Body of pancreas (tissue), 4 donors: ENCODE data around the gene PRR36. TPM values are rescaled to one million over a fixed set of nuclear protein-coding genes. Genes with fewer than 3 reads are reported as not detected.

Experiments
- ATAC-seq: fragments of 150-250 bp; one replicate; pipeline ENCODE4 v1.9.1; 2016
- DNase-seq, 4 donors: peaks; one replicate each; pipeline ENCODE4 v3.0.0-alpha.2; 2019
- H3K27ac ChIP-seq, 4 donors: fragments of 200-600 bp; sonication (generic); 1 replicate in 3 of 4; 2 replicates in 1 of 4; pipeline versions ENCODE4 v1.5.1 to v1.6.1; 2016 to 2019; ENCODE audit warnings: mild to moderate bottlenecking in 1 of 4, mixed read lengths in 1 of 4, moderate library complexity in 1 of 4
- H3K27me3 ChIP-seq, 2 donors: fragments of 200-600 bp; sonication (generic); one replicate each; pipeline ENCODE4 v1.6.0; 2016; ENCODE audit warnings: mild to moderate bottlenecking in 1 of 2
- H3K36me3 ChIP-seq, 2 donors: fragments of 200-600 bp; sonication (generic); replicated peaks in 1 of 2; 2 replicates each; pipeline ENCODE4 v1.5.1; 2016; ENCODE audit warnings: low read depth in 2 of 2; ENCODE audit not compliant: insufficient read depth in 1 of 2
- H3K4me1 ChIP-seq: fragments of 200-600 bp; sonication (generic); one replicate; pipeline ENCODE4 v1.6.0; 2016
- H3K4me3 ChIP-seq, 2 donors: fragments of 200-600 bp; sonication (generic); 1 replicate in 1 of 2; 2 replicates in 1 of 2; pipeline ENCODE4 v1.5.1; 2016 to 2019
- H3K9me3 ChIP-seq, 3 donors: fragments of 200-600 bp; sonication (generic); 1 replicate in 2 of 3; 2 replicates in 1 of 3; pipeline ENCODE4 v1.5.1; 2016
- CTCF ChIP-seq, 7 experiments: fragments of 450-650 bp in 4 of 7; fragments of 200-600 bp in 3 of 7; sonication (generic) in 3 of 7; IDR thresholded peaks; one replicate each; pipeline ENCODE4 v1.5.1; 2016 to 2019; ENCODE audit warnings: antibody characterized with exemption in 7 of 7
- POLR2A ChIP-seq, 3 donors: fragments of 450-650 bp; IDR thresholded peaks; one replicate each; pipeline ENCODE4 v1.6.1; 2016; ENCODE audit warnings: antibody characterized with exemption in 3 of 3, mild to moderate bottlenecking in 2 of 3
- WGBS, 2 donors: methylation state at CpG; one replicate each; pipeline ENCODE4 v1.1.5; 2017; 5-methylcytosine and 5-hydroxymethylcytosine counted together
- intact Hi-C: fragments of 100-400 bp; cut with DNase I; formaldehyde crosslinking; loops from one replicate; pipeline ENCODE4 v1.15.1; 2023
- total RNA-seq, 2 donors: library from RNA; depleted of rRNA; stranded (reverse); fragments of >200 nt; gene quantifications; one replicate each; pipeline ENCODE4 v1.1.0, GENCODE V29; 2016

Gene PRR36
- total RNA-seq, 2 donors from 2014 or later = 1.0 to 12.9 TPM

GRCh38 chr19:7843521-7843920 is 30.7 kb downstream of the PRR36 start:
- intact Hi-C loops = no loop called here
- H3K4me3 ChIP-seq = no peak overlapping the region
- H3K9me3 ChIP-seq = no peaks in the 10 kb centered on the region
- ATAC-seq (no peak), DNase-seq (no peak)
- peaks cover 3% of the 10 kb centered on the region for H3K4me1 ChIP-seq
- TF ChIP-seq POLR2A (IDR thresholded peaks at IDR 0.05) (no peak), CTCF (IDR thresholded peaks at IDR 0.05) (no peak)
- H3K27ac ChIP-seq = no peak overlapping the region
- no peaks in the 10 kb centered on the region for H3K27me3 ChIP-seq
- no peaks in the 10 kb centered on the region for H3K36me3 ChIP-seq
- 87 to 92% methylated on average over 6 of the region's 6 CpGs for WGBS, 2 donors

- H3K4me1 ChIP-seq = peaks cover 3% of the 10 kb centered on the region
- 90 to 94% methylated on average over 12 of the region's 12 CpGs for WGBS, 2 donors
- DNase-seq (no peak), ATAC-seq (no peak)
- H3K36me3 ChIP-seq = no peaks in the 10 kb centered on the region
- H3K9me3 ChIP-seq = no peaks in the 10 kb centered on the region
- TF ChIP-seq POLR2A (IDR thresholded peaks at IDR 0.05) = no peak
- H3K27ac ChIP-seq = no peak overlapping the region
- H3K4me3 ChIP-seq = no peak overlapping the region
- intact Hi-C loops = no loop called here
- no peaks in the 10 kb centered on the region for H3K27me3 ChIP-seq
These were observed 31.4 kb downstream of the PRR36 start for GRCh38 chr19:7842661-7843294.

- peaks cover 3% of the 10 kb centered on the region for H3K4me1 ChIP-seq
- H3K27ac ChIP-seq = no peak overlapping the region
- intact Hi-C loops = no loop called here
- TF ChIP-seq POLR2A (IDR thresholded peaks at IDR 0.05) = no peak
- TF ChIP-seq CTCF (IDR thresholded peaks at IDR 0.05) = no peak
- DNase-seq (no peak), ATAC-seq (no peak)
- no peaks in the 10 kb centered on the region for H3K36me3 ChIP-seq
- no peaks in the 10 kb centered on the region for H3K9me3 ChIP-seq
- 84 to 86% methylated on average over 9 to 11 of the region's 11 CpGs for WGBS, 2 donors
- no peaks in the 10 kb centered on the region for H3K27me3 ChIP-seq
- H3K4me3 ChIP-seq = no peak overlapping the region
These were observed 32.2 kb downstream of the PRR36 start for GRCh38 chr19:7841751-7842660.

GRCh38 chr19:7840629-7841028 is 33.6 kb downstream of the PRR36 start:
- Histone ChIP-seq H3K4me3 (no peak overlapping the region), H3K27ac (no peak overlapping the region), H3K27me3 (no peaks in the 10 kb centered on the region), H3K9me3 (no peaks in the 10 kb centered on the region), H3K4me1 (peaks cover 3% of the 10 kb centered on the region), H3K36me3 (no peaks in the 10 kb centered on the region)
- 92 to 93% methylated on average over 8 of the region's 8 CpGs for WGBS, 2 donors
- intact Hi-C loops = no loop called here
- no peak for DNase-seq
- TF ChIP-seq POLR2A (IDR thresholded peaks at IDR 0.05) (no peak), CTCF (IDR thresholded peaks at IDR 0.05) (no peak)
- no peak for ATAC-seq

GRCh38 chr19:7839476-7839875 is 34.7 kb downstream of the PRR36 start:
- H3K9me3 ChIP-seq = no peaks in the 10 kb centered on the region
- H3K4me3 ChIP-seq = no peak overlapping the region
- ATAC-seq = no peak
- H3K27ac ChIP-seq = no peak overlapping the region
- no peak for DNase-seq
- WGBS, 2 donors = 92 to 95% methylated on average over 6 of the region's 6 CpGs
- no peaks in the 10 kb centered on the region for H3K27me3 ChIP-seq
- H3K4me1 ChIP-seq = peaks cover 2% of the 10 kb centered on the region
- no peaks in the 10 kb centered on the region for H3K36me3 ChIP-seq
- intact Hi-C loops = no loop called here
- TF ChIP-seq CTCF (IDR thresholded peaks at IDR 0.05) = no peak
